PFSK-1 (cell line): ENCODE measurements around the gene JPT2.

Experiments
- POLR2AphosphoS5 ChIP-seq: IDR thresholded peaks from 2 replicates; pipeline ENCODE4 v1.6.1; 2012; ENCODE audit warnings: low read depth, mild to moderate bottlenecking, control low read depth, low read length, moderate library complexity
- SIN3A ChIP-seq: IDR thresholded peaks from 2 replicates; pipeline ENCODE4 v1.6.1; 2012; ENCODE audit warnings: mild to moderate bottlenecking, low read length, moderate library complexity, borderline replicate concordance; ENCODE audit not compliant: insufficient read depth
- TAF1 ChIP-seq: IDR thresholded peaks from 2 replicates; pipeline ENCODE4 v1.6.1; 2012; ENCODE audit warnings: low read length, control low read depth, borderline replicate concordance; ENCODE audit not compliant: insufficient read depth
- TF ChIP-seq, protein P1 (sequence below), 2 experiments: IDR thresholded peaks; 2 replicates each; pipeline versions ENCODE4 v1.6.1 to v1.8.0; 2011 to 2012; ENCODE audit warnings: low read depth in 2 of 2, low read length in 2 of 2, control low read depth in 1 of 2, inconsistent platforms in 1 of 2, mild to moderate bottlenecking in 1 of 2, moderate library complexity in 1 of 2; ENCODE audit not compliant: insufficient read depth in 1 of 2

DNA sequence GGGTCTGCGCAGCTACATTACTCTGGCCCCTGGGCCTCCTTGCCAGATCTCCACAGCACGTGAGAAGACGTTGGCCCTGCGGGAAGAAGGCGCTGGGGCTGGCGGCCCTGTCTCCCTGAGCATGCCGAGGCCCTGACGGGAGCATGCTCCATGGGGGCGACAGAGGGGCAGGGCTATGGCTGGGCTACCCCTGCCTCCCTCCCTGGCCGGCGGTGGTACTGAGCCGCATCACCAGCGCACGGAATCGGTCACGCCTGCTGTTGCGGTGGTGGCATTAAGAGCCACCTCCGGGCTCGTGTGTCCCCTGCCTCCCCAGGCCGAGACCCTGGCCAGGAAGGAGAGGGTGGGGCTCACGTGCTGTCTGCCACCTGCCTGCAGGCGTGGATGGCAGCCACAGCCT lies 56.0 kb downstream of the JPT2 start:
- TF ChIP-seq TAF1, result no peak
- no peak for TF ChIP-seq POLR2AphosphoS5
- TF ChIP-seq, protein P1, sequence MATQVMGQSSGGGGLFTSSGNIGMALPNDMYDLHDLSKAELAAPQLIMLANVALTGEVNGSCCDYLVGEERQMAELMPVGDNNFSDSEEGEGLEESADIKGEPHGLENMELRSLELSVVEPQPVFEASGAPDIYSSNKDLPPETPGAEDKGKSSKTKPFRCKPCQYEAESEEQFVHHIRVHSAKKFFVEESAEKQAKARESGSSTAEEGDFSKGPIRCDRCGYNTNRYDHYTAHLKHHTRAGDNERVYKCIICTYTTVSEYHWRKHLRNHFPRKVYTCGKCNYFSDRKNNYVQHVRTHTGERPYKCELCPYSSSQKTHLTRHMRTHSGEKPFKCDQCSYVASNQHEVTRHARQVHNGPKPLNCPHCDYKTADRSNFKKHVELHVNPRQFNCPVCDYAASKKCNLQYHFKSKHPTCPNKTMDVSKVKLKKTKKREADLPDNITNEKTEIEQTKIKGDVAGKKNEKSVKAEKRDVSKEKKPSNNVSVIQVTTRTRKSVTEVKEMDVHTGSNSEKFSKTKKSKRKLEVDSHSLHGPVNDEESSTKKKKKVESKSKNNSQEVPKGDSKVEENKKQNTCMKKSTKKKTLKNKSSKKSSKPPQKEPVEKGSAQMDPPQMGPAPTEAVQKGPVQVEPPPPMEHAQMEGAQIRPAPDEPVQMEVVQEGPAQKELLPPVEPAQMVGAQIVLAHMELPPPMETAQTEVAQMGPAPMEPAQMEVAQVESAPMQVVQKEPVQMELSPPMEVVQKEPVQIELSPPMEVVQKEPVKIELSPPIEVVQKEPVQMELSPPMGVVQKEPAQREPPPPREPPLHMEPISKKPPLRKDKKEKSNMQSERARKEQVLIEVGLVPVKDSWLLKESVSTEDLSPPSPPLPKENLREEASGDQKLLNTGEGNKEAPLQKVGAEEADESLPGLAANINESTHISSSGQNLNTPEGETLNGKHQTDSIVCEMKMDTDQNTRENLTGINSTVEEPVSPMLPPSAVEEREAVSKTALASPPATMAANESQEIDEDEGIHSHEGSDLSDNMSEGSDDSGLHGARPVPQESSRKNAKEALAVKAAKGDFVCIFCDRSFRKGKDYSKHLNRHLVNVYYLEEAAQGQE (IDR thresholded peaks at IDR 0.05; ENCODE audit: insufficient read depth in 1 of 2, low read depth in 2 of 2, low read length in 2 of 2), result no peak
- no peak for TF ChIP-seq SIN3A
